NCI-H2107 treated with DMSO at 0.1 percent for 48 hours (cell line): ENCODE results near the gene SPAG9.
"Not testable (repeated sequence)": the region's sequence is repeated elsewhere in the genome, so short reads cannot be mapped to it uniquely, and the experiment has no call there.

Source experiments
- DNase-seq: peaks from one replicate; lab custom pipeline; 2025; ENCODE audit not compliant: unreplicated experiment; lab: John Stamatoyannopoulos, UW

Gene SPAG9

GRCh38 chr17:50944902-50945720, 175.6 kb downstream of the SPAG9 start:
- no peak for DNase-seq

GRCh38 chr17:50944054-50944901, 176.4 kb downstream of the SPAG9 start:
- peak; percentile 59 for DNase-seq

- peak; percentile 39 for DNase-seq
Measured at GRCh38 chr17:50943575-50943933, 177.1 kb downstream of the SPAG9 start.

GRCh38 chr17:50941676-50942048, 179.0 kb downstream of the SPAG9 start:
- not testable (repeated sequence) for DNase-seq

GRCh38 chr17:50939795-50940684, 180.6 kb downstream of the SPAG9 start:
- no peak for DNase-seq

GRCh38 chr17:50939542-50939794, 181.2 kb downstream of the SPAG9 start:
- DNase-seq, result no peak

- no peak for DNase-seq
Measured at GRCh38 chr17:50938821-50939541, 181.7 kb downstream of the SPAG9 start.

- DNase-seq, result no peak
Measured at GRCh38 chr17:50935996-50936266, 184.7 kb downstream of the SPAG9 start.

GRCh38 chr17:50935221-50935995, 185.3 kb downstream of the SPAG9 start:
- DNase-seq, result no peak

- peak; percentile 8 for DNase-seq
Measured at GRCh38 chr17:50934672-50935220, 185.9 kb downstream of the SPAG9 start.

- no peak for DNase-seq
Measured at GRCh38 chr17:50934161-50934560, 186.5 kb downstream of the SPAG9 start.

GRCh38 chr17:50931144-50931908, 189.3 kb downstream of the SPAG9 start:
- DNase-seq, result peak; percentile 63

GRCh38 chr17:50928646-50929045, 192.0 kb downstream of the SPAG9 start:
- DNase-seq, result no peak

- DNase-seq, result no peak
Measured at GRCh38 chr17:50927287-50927686, 193.4 kb downstream of the SPAG9 start.

- DNase-seq, result no peak
Measured at GRCh38 chr17:50926523-50926922, 194.1 kb downstream of the SPAG9 start.

- no peak for DNase-seq
Measured at GRCh38 chr17:50925296-50925891, 195.3 kb downstream of the SPAG9 start.

GRCh38 chr17:50924800-50925199, 195.9 kb downstream of the SPAG9 start:
- DNase-seq, result no peak

GRCh38 chr17:50924300-50924699, 196.4 kb downstream of the SPAG9 start:
- no peak for DNase-seq

GRCh38 chr17:50923611-50924010, 197.1 kb downstream of the SPAG9 start:
- no peak for DNase-seq
